Loucy (cell line): ENCODE results near the gene PROSER2.

Experiments used
- H2AFZ ChIP-seq: fragments of 200-600 bp; sonication (generic); 2 replicates; pipeline ENCODE4 v1.6.0; 2016; ENCODE audit warnings: antibody characterized with exemption, mild to moderate bottlenecking, low read length, moderate library complexity
- H3F3A ChIP-seq: fragments of 200-600 bp; 2 replicates; pipeline ENCODE4 v1.6.0; 2016; ENCODE audit warnings: antibody characterized with exemption, low read depth, mild to moderate bottlenecking
- H3K27me3 ChIP-seq: fragments of 200-600 bp; sonication (generic); 2 replicates; pipeline ENCODE4 v1.6.1; 2014; ENCODE audit warnings: low read length, mild to moderate bottlenecking; ENCODE audit not compliant: insufficient read depth, poor library complexity, severe bottlenecking
- H3K36me3 ChIP-seq: fragments of 200-600 bp; sonication (generic); 2 replicates; pipeline ENCODE4 v1.6.1; 2016; ENCODE audit warnings: low read length; ENCODE audit not compliant: insufficient read depth
- H3K4me1 ChIP-seq: fragments of 200-600 bp; sonication (generic); 2 replicates; pipeline ENCODE4 v1.5.1; 2014; ENCODE audit warnings: low read length, mild to moderate bottlenecking; ENCODE audit not compliant: insufficient read depth, poor library complexity, severe bottlenecking
- H3K4me2 ChIP-seq: fragments of 200-600 bp; sonication (generic); 2 replicates; pipeline ENCODE4 v1.6.0; 2014; ENCODE audit warnings: antibody characterized with exemption, low read length, low read depth, mild to moderate bottlenecking; ENCODE audit not compliant: poor library complexity, severe bottlenecking
- H3K4me3 ChIP-seq: fragments of 200-600 bp; sonication (generic); 2 replicates; pipeline ENCODE4 v1.5.1; 2014; ENCODE audit warnings: low read length, mild to moderate bottlenecking, mixed read lengths; ENCODE audit not compliant: poor library complexity, severe bottlenecking
- H3K79me2 ChIP-seq: fragments of 200-600 bp; sonication (generic); 2 replicates; pipeline ENCODE4 v1.6.1; 2014; ENCODE audit warnings: low read length; ENCODE audit not compliant: insufficient read depth
- H3K9ac ChIP-seq: fragments of 200-600 bp; sonication (generic); 2 replicates; pipeline ENCODE4 v1.6.0; 2014; ENCODE audit warnings: mild to moderate bottlenecking, low read depth, low read length, moderate library complexity; ENCODE audit not compliant: poor library complexity, severe bottlenecking
- H3K9me2 ChIP-seq: fragments of 200-600 bp; sonication (generic); replicated peaks from 2 replicates; pipeline ENCODE4 v1.6.1; 2016; ENCODE audit warnings: low read depth, low read length, mixed read lengths
- H3K9me3 ChIP-seq: fragments of 200-600 bp; sonication (generic); 2 replicates; pipeline ENCODE4 v1.6.1; 2014; ENCODE audit warnings: mild to moderate bottlenecking, antibody characterized with exemption, low read length, low read depth; ENCODE audit not compliant: insufficient read depth
- H4K20me1 ChIP-seq: fragments of 200-600 bp; sonication (generic); 2 replicates; pipeline ENCODE4 v1.6.0; 2014; ENCODE audit warnings: antibody characterized with exemption, low read length, mild to moderate bottlenecking; ENCODE audit not compliant: insufficient read depth, poor library complexity, severe bottlenecking
- EZH2phosphoT487 ChIP-seq: fragments of 200-600 bp; IDR thresholded peaks from 2 replicates; pipeline ENCODE4 v1.6.1; 2018; ENCODE audit warnings: antibody characterized with exemption, mild to moderate bottlenecking, moderate library complexity, borderline replicate concordance
- TF ChIP-seq, protein P1 (sequence below): fragments of 200-600 bp; sonication (generic); conservative IDR thresholded peaks from 2 replicates; pipeline ENCODE4 v1.5.1; 2014; ENCODE audit warnings: mild to moderate bottlenecking, antibody characterized with exemption, low read length

The PROSER2 gene

DNA sequence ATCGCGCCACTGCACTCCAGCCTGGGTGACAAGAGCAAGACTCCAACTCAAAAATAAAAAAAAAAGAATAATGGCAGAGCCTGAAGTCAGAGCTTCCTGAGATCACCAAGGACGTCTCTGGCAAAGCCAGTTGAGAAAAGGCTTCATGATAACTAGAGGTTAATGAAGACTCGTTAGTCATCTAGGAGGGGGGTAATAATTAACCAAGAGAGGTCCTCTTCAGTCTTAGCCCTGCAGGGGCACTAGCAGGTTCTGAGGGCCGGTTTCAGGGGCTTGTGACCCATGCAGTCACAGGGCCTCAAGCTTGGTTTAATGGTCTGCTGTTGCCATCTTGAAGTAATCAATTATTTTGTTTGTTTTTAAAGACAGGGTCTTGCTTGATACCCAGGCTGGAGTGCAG, 28.6 kb upstream of the PROSER2 start:
- no peak overlapping the region for H3K4me2 ChIP-seq
- TF ChIP-seq EZH2phosphoT487 = no peak
- TF ChIP-seq, protein P1, sequence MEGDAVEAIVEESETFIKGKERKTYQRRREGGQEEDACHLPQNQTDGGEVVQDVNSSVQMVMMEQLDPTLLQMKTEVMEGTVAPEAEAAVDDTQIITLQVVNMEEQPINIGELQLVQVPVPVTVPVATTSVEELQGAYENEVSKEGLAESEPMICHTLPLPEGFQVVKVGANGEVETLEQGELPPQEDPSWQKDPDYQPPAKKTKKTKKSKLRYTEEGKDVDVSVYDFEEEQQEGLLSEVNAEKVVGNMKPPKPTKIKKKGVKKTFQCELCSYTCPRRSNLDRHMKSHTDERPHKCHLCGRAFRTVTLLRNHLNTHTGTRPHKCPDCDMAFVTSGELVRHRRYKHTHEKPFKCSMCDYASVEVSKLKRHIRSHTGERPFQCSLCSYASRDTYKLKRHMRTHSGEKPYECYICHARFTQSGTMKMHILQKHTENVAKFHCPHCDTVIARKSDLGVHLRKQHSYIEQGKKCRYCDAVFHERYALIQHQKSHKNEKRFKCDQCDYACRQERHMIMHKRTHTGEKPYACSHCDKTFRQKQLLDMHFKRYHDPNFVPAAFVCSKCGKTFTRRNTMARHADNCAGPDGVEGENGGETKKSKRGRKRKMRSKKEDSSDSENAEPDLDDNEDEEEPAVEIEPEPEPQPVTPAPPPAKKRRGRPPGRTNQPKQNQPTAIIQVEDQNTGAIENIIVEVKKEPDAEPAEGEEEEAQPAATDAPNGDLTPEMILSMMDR = no peak
- H3K9ac ChIP-seq = no peak overlapping the region
- H3K36me3 ChIP-seq = no peaks in the 10 kb centered on the region
- no peak overlapping the region for H3K4me3 ChIP-seq
- peaks cover 23% of the 10 kb centered on the region for H3K4me1 ChIP-seq
- H3F3A ChIP-seq = 0 out of 2 replicates have a peak, but pooled peaks cover 3% of the 10 kb centered on the region
- H3K79me2 ChIP-seq = no peaks in the 10 kb centered on the region
- H2AFZ ChIP-seq = no peak overlapping the region
- H3K27me3 ChIP-seq = no peaks in the 10 kb centered on the region
- no peaks in the 10 kb centered on the region for H3K9me2 ChIP-seq
- no peaks in the 10 kb centered on the region for H3K9me3 ChIP-seq
- no peaks in the 10 kb centered on the region for H4K20me1 ChIP-seq

DNA sequence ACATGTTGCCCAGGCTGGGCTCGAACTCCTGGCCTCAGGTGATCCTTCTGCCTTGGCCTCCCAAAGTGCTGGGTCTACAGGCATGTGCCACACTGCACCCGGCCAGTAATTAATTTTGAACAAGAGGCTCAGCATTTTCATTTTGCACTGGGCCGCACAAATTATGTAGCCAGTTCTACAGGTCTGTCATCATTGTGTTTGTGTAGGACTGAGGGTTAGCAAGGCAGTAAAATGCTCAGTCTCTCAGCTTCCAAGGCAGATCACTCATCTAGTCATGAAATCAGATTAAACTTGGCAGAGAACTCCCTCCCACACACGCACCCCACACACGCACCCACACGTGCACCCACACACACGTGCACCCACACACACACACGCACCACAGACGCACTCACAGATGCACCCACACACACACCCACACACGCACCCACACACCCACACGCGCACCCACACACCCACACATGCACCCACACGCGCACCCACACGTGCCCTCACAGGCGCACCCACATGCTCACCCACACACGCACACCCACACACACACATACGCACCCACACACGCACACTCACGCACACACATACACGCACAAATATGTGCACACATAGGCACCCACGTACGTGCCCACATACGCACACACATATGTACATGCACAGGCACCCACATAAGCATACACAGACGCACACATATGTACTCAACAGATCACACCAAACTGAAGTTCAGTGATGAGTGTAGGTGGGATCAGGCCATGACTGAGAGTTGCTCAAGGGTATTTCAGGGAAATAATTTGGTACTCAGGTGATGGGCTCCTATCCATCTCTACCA, 27.8 kb upstream of the PROSER2 start:
- H3K9me3 ChIP-seq = no peaks in the 10 kb centered on the region
- H3K27me3 ChIP-seq = no peaks in the 10 kb centered on the region
- H3F3A ChIP-seq = 0 out of 2 replicates have a peak, but pooled peaks cover 3% of the 10 kb centered on the region
- no peak overlapping the region for H3K4me2 ChIP-seq
- no peak overlapping the region for H3K4me3 ChIP-seq
- H3K4me1 ChIP-seq = peaks cover 28% of the 10 kb centered on the region
- no peak overlapping the region for H2AFZ ChIP-seq
- TF ChIP-seq EZH2phosphoT487 = no peak
- TF ChIP-seq, protein P1 = no peak
- no peaks in the 10 kb centered on the region for H3K79me2 ChIP-seq
- H3K36me3 ChIP-seq = no peaks in the 10 kb centered on the region
- H3K9ac ChIP-seq = no peak overlapping the region
- H3K9me2 ChIP-seq = no peaks in the 10 kb centered on the region
- H4K20me1 ChIP-seq = no peaks in the 10 kb centered on the region

DNA sequence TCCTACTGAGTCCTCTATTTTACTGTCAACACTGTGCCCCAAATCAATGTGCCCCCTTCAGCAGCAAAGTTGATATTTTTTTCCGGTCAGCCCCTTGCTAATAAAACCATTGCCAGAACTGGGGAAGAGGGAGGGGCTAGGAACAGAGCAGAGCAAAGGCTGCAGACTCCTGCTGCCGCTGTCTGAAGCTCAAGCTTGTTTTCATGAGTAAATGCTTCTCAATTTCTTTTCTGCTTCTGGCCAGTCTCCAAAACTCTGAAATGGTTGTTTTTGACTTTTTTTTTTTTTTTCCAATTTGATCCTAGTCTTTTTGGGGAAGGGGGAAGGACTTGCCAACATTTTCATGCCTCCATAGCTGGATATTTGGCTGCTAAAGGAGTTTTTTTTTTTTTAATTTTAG, 26.7 kb upstream of the PROSER2 start:
- Histone ChIP-seq H3K9me2 (no peaks in the 10 kb centered on the region), H3F3A (0 out of 2 replicates have a peak, but pooled peaks cover 3% of the 10 kb centered on the region), H3K9ac (no peak overlapping the region), H3K4me3 (no peak overlapping the region), H3K27me3 (no peaks in the 10 kb centered on the region), H3K4me2 (no peak overlapping the region), H3K79me2 (no peaks in the 10 kb centered on the region), H4K20me1 (no peaks in the 10 kb centered on the region), H3K36me3 (no peaks in the 10 kb centered on the region), H3K9me3 (no peaks in the 10 kb centered on the region), H2AFZ (no peak overlapping the region), H3K4me1 (peaks cover 28% of the 10 kb centered on the region)
- TF ChIP-seq EZH2phosphoT487 = no peak
- TF ChIP-seq, protein P1 = no peak
